GM21619 (cell line): ENCODE measurements around the gene HOTAIR.

Experiments used
- ATAC-seq: cut with Tn5 transposase; IDR thresholded peaks from one replicate; pipeline ENCODE4 v1.9.1; 2021; ENCODE audit not compliant: unreplicated experiment

HOTAIR gene

DNA sequence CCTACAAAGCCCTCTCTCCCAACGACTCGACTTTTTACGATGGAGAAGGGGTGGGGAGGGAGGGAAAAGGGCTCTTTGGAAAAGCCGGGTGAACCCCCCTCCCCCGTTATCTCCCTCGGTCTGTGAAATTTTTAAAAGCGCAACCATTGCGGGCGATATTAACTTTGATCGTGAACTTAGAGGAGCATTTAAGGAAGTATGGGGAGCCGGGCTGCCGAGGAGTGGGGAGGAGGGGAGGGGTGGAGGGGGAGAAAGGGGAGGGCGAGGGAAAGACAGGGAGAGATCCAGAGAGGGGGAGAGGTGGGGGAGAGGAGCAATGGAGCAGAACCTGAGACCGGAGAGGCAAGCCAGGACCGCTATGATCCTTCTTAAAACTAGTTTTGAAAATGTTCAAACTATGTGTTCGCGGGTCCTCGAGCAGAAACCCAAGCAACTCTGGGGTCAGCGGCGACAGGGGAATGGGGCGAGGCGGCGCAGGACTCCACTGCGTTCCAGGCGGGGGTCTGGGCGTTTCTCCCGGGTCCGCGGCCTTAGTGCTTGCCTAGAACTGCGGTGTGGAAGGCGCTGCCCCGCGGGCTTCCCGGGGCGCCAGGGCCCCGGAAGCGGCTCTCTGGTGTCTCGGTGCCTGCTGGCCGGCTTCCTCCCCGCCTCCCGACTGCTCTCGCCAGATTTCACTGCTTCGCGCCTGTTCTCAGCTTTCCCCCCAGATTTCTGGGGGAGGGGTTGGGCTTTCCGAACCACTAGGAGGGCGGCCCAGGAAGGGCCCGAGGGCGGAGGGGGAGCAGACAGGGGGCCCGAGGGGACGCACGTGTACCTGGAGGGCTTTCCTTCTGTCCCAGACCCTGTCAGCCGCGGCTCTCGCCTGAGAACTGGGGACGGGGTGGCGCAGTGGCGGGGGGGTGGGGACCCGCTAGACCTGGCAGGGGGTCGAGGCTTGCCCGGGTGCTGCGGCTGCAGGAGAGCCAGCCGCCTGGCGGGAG lies at the start of gene HOTAIR:
Gene HOTAIR (minus strand): TSS at position 871 of the 980 bp plus-strand sequence.
- no peak for ATAC-seq

GRCh38 chr12:54024127-54024526 lies 49.4 kb upstream of the HOTAIR start:
- ATAC-seq, result no peak

- ATAC-seq, result no peak
These were observed 48.5 kb upstream of the HOTAIR start for GRCh38 chr12:54022960-54023884.

DNA sequence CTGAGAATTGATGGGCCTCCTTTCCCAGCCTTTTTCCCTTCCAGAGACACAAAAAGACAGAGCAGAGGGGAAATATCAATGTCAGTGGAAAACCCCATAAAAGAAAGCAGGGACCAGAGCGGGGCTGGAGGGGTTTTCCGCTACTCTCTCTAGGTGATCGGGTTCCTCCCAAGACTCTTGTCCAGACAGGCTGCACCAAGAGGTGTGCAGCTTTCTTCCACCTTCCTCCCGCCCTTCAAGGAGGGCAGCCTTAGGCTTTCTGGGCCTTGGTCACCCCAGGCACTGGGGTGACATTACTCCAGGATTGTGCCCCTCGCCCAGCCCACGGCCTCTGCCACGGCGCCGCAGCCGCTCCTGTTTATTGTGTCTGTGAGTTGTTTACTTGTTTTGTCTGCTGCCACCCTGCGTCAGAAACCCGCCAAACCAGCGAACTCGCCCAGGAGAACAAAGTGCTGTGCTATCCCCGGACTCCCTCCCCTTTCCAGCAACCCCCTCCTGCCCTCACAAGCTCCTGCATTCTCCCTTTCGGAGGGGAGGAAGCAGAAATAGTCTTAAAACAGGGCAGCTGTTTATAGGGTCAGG lies 46.8 kb upstream of the HOTAIR start:
- ATAC-seq, result no peak

DNA sequence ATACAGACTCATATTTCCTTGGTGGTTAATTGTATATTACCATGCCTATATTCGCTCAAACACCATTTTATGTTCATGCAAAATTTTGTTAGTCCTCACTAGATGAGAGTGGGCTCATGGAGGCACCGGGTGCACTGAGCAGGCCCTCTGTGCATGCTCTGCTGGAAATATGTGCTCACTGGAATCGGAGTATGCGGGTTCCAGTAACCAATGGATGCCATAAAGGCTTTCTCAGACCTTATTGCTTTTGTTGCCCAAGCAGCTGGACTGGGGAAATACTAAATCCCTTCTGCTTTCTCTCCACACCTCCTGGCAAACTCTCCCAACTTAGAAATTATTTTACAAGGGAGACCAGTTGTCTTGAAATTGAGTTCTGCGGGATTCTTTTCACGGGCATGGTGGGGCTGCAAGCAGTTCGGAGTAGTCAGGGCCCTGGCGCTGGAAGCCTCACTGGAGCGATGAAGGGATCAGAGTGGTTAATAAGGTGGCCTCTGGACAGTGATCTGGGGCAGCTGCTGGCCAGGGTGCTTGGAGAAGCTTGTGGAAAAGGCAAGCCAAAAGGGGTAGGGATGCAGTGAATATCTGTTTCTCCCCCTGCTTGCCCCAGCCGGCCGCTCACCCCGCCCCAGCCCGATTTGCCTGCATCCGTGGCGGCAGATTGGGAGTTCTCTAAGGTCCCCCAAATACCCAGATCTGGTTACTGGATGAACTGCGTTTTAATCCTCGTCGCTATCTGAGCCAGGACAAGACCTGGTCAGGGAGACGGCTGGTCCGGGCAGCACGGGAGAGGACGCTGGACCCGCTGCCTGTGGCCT lies 46.0 kb upstream of the HOTAIR start:
- no peak for ATAC-seq

DNA sequence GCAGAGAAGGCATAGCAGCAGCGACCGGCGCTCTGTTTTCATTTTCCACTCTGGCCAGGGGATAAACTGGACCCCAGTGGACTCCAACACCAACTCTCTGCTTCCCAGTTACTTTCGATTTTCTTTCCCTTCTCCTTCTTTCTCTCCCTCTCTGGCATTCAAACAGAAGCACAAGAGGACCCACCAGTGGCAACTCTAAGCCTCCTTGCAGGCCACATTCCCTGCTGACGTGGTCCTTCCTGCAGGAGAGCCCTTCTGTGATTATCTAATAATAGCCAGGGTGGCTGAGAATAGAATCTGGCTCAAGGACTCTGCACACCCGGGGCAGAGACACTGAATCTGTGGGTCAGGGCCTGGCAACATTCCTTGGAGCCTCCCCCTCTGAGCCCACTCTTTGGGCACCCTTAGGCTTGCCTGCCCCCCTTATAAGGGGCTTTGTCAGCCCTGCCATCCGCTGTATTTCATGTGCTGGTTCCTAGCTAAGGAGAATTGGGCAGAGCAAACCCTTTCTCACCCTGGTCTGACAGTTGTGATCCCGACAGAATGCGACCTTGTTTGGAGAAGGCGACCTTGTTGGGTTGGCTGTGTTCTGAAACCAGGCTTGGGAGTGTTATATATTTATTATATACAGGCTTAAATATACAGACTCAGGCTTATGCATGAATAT lies 45.3 kb upstream of the HOTAIR start:
- ATAC-seq, result no peak

DNA sequence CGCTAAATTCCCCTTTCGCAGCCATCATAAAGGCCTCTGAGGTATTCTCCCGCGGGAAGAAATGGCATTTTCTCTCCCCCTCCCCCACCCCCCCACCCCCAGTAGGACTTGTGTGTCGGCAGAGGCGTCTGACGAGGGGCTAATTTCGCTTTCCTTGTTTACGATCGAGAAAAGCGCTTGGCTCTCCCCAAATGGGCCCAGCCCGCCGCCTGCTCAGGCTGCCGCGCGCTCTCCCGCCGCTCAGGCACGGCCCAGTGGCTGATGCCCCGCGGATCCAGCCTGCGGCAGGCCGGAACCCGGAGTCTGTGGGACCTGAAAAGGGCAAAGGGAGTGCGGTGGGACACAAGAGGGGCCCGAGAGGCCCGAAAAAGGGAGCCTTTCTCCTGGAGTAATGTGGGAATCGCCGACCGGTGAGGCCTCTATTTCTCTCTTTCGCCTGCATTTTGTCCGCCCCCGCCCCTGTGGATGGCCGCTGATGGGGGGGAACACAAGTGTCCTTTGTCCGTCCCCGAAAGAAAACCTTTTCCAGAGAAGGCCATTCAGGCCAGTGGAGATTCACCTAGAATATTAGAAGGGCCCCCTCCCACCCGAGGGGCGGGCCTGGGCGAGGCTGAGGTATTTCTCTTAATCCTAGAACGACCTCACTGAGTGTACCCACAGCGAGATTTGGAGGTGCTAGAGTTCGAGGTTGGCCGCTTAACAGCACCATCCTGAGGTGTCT lies 44.5 kb upstream of the HOTAIR start:
- no peak for ATAC-seq

- no peak for ATAC-seq
These were observed 43.8 kb upstream of the HOTAIR start for GRCh38 chr12:54018468-54018984.

DNA sequence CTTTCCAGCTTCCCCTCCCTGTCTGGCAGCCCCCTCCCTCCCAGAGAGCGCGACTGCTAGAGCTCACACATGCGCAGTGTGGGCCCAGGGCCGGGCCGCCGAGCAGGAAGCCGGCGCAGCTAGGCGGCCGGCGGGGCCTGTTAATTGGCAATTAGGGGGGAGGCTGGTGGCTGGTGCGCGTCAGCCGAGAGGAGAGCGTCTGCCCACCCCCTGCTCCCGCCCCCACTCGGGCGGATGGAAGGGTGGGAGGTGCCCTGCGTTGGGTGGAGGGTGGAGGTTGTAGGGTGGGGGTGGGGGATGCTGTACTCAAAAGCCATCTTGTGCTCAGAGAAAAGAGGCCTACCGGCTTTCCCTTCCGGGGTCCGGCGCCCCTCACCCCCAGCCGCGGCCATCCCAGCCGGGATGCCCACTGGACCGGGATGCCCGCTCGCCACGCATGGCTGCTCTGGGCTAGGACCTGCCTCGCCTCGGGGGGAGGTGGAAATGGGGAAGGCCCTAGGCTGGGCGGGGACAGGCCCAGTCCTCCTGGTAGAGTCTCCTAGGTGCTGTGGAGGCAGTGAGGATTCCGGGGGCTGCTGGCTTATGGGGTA lies 43.2 kb upstream of the HOTAIR start:
- peak; percentile 67 for ATAC-seq

DNA sequence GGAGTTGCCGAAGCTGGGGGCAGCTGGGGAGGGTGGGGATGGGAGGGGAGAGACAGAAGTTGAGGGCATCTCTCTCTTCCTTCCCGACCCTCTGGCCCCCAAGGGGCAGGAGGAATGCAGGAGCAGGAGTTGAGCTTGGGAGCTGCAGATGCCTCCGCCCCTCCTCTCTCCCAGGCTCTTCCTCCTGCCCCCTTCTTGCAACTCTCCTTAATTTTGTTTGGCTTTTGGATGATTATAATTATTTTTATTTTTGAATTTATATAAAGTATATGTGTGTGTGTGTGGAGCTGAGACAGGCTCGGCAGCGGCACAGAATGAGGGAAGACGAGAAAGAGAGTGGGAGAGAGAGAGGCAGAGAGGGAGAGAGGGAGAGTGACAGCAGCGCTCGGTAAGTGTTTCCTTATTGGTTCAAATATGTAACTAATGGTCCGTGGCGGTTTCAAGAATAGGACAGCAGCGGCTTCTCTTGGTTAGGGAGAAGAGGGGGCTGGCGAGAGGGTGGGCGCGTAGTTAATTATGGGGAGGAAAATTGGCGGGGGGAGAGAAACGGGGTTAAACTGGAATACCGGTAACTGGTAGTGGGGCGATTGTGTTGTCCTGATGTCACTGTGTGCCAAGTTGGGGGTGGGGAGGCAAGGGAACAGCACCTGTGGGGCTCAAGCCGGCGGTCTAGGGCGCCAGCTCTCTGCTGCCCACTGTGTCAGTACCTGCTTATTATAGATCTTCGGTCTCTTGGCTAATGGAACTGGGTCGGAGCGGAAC lies 42.5 kb upstream of the HOTAIR start:
- peak; percentile 19 for ATAC-seq

DNA sequence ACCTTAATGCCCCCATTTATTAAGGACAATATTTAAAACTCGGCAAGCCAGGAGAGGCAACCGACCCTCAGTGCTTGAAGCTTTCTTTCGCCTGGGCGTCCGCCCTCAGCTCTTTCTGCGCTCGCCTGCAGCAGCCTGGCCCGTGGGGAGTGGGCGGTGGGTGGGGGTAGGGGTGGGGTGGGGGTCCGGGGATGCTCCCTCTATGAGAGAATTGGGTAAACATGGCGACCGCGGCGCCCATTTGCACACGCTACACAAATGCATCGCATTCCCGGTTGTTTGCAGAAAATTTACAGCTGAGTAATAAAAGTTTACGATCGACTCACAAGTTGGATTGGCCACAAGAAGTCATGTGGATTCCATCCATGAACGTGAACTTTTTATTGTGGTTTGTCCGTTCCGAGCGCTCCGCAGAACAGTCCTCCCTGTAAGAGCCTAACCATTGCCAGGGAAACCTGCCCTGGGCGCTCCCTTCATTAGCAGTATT lies 41.8 kb upstream of the HOTAIR start:
- ATAC-seq, result no peak

DNA sequence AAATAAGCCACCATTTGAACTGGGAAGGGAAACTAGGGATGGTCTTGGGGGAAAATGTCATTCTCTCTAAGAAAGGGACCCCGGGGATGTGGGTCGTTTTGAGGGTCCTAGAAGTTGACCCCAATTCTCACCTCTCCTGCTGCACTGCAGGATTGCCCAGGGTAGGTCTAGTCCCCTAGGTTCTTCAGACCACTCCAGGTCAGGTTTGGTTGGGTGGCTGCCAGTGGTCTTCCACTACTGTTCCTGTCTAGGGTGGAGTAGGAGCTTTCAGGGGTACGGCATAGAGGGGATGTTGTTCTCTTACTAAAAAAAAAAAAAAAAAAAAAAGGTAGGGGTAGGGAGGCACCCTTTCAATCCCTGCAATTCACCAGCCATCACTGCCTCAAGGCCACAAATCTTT lies 41.3 kb upstream of the HOTAIR start:
- ATAC-seq, result no peak

GRCh38 chr12:54015018-54015931 lies 40.5 kb upstream of the HOTAIR start:
- no peak for ATAC-seq

- no peak for ATAC-seq
These were observed 39.7 kb upstream of the HOTAIR start for GRCh38 chr12:54014377-54015017.

DNA sequence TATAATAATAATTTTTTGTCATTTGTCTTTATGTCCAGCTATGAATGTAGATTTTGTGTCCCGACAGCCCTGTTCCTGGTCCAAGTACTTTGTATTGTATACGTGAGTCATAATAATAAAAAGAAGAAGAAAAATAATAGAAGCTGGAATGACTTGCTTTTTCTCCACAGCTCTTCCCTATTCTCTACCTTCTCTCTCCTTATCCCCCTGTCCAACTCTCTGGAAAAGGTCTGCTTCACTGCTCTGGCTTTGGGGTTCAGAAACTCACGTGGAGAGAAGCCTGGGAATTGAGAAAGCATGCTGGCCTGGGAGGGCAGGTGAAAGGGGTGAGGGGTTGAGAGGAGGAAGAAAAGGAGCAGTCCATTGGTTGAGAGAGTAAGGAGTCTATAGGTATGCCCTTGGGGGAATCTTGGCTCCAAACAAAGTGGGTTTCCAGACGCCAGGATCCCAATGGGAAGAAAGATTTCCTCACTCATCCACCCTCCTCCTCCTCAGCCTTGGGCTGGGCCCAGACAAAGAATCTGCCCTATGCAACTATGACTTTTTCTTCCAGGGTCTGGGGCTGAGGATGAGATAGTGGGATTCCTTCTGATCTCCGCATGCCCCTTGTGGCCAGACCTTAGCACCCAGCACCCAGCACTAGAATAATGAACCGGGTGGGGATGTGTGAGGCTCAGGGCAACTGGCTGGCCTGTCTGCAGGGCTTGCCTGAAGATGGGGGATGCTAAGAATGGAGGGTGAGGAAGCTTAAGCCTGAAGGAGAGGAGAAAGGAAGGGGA lies 38.1 kb upstream of the HOTAIR start:
- no peak for ATAC-seq
